ENCODE data around the gene GAPDH. TPM values are rescaled to one million over a fixed set of nuclear protein-coding genes. Genes with fewer than 3 reads are reported as not detected.
"Not testable (repeated sequence)": the region's sequence is repeated elsewhere in the genome, so short reads cannot be mapped to it uniquely, and the experiment has no call there.

The GAPDH gene
- total and polyA plus RNA-seq, 2 donors (not counting 1 experiment from before 2014, with no cell fraction given), result 499 to 951 TPM

DNA sequence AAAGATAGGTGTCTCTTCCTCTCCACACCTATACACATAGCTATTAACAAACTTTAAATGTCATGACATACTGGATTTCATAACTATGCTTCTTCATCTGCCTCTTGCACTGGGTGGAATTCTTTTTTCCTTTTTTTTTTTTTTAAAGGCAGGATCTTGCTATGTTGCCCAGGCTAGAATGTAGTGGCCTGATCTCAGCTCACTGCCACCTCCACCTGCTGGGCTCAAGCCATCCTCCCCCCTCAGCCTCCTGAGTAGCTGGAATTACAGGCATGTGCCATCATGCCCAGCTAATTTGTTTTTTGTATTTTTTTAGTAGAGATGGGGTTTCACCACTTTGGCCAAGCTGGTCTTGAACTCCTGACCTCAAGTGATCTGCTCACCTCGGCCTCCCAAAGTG, 46.1 kb upstream of the GAPDH start:
- peaks cover 7% of the 10 kb centered on the region for H3K79me2 ChIP-seq (ENCODE audit: control insufficient read depth, insufficient read depth, low read length)
- ChIA-PET CTCF (interaction anchor here (0.8 kb wide), 1 partner anchor 18 kb away, joined by 3 read pairs; the partner anchor contains the start of gene VAMP1), POLR2A (interaction anchor here (0.6 to 0.7 kb wide), 2 partner anchors 18 to 30 kb away, joined by 3 to 4 read pairs; partner anchors contain the start of gene VAMP1)
- H2AFZ ChIP-seq (ENCODE audit: insufficient read depth, low read depth, low read length, poor library complexity, severe bottlenecking), result no peak overlapping the region
- DNase-seq (no peak), ATAC-seq (ENCODE audit: low read depth) (no peak)
- H3K27me3 Mint-ChIP-seq, result no peaks in the 10 kb centered on the region
- no peak overlapping the region for H3K9ac ChIP-seq (ENCODE audit: low read length)
- intact Hi-C loops (cut with micrococcal nuclease), result no loop called here
- no peak overlapping the region for H3K27ac Mint-ChIP-seq
- H3K4me3 ChIP-seq (ENCODE audit: control extremely low read depth in 1 of 5, extremely low read depth in 1 of 5, insufficient read depth in 1 of 5, low read depth in 2 of 5, low read length in 4 of 5), result no peak overlapping the region
- H3K9me3 Mint-ChIP-seq (ENCODE audit: insufficient read depth), result no peaks in the 10 kb centered on the region
- no peaks in the 10 kb centered on the region for H3K27me3 ChIP-seq (replicated peaks in 1 of 4; ENCODE audit: control extremely low read depth in 1 of 4, control insufficient read depth in 3 of 4, insufficient read depth in 4 of 4, low read length in 3 of 4)
- H3K9me3 ChIP-seq (ENCODE audit: control extremely low read depth in 1 of 3, control insufficient read depth in 2 of 3, insufficient read depth in 1 of 3, low read length in 2 of 3), result no peaks in the 10 kb centered on the region
- H3K4me1 ChIP-seq (ENCODE audit: control insufficient read depth in 2 of 2, insufficient read depth in 2 of 2, low read length in 2 of 2), result peaks cover 7 to 10% of the 10 kb centered on the region in 2 donors
- H3K27ac ChIP-seq (ENCODE audit: low read length in 2 of 2), result no peak overlapping the region
- H3K4me1 Mint-ChIP-seq, result peaks cover 11% of the 10 kb centered on the region
- H4K20me1 ChIP-seq (ENCODE audit: control insufficient read depth, insufficient read depth, low read length, poor library complexity, severe bottlenecking), result no peaks in the 10 kb centered on the region
- no peak for TF ChIP-seq EZH2 (IDR thresholded peaks at IDR 0.05; ENCODE audit: borderline replicate concordance, insufficient read depth, low read depth, low read length, poor library complexity, severe bottlenecking)
- TF ChIP-seq, protein P1, sequence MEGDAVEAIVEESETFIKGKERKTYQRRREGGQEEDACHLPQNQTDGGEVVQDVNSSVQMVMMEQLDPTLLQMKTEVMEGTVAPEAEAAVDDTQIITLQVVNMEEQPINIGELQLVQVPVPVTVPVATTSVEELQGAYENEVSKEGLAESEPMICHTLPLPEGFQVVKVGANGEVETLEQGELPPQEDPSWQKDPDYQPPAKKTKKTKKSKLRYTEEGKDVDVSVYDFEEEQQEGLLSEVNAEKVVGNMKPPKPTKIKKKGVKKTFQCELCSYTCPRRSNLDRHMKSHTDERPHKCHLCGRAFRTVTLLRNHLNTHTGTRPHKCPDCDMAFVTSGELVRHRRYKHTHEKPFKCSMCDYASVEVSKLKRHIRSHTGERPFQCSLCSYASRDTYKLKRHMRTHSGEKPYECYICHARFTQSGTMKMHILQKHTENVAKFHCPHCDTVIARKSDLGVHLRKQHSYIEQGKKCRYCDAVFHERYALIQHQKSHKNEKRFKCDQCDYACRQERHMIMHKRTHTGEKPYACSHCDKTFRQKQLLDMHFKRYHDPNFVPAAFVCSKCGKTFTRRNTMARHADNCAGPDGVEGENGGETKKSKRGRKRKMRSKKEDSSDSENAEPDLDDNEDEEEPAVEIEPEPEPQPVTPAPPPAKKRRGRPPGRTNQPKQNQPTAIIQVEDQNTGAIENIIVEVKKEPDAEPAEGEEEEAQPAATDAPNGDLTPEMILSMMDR (IDR thresholded peaks at IDR 0.05), result no peak
- H3K4me3 Mint-ChIP-seq, result no peak overlapping the region
- no CpG with 5 or more reads among the region's 1 CpG for WGBS (ENCODE audit: insufficient coverage)
- peaks cover 2 to 10% of the 10 kb centered on the region in 2 experiments for H3K36me3 ChIP-seq (replicated peaks in 1 of 2; ENCODE audit: control extremely low read depth in 1 of 2, control insufficient read depth in 1 of 2, extremely low read depth in 1 of 2, insufficient read depth in 2 of 2, low read length in 1 of 2)
- no peak overlapping the region for H3K4me2 ChIP-seq (replicated peaks; ENCODE audit: low read depth, low read length, poor library complexity, severe bottlenecking)

DNA sequence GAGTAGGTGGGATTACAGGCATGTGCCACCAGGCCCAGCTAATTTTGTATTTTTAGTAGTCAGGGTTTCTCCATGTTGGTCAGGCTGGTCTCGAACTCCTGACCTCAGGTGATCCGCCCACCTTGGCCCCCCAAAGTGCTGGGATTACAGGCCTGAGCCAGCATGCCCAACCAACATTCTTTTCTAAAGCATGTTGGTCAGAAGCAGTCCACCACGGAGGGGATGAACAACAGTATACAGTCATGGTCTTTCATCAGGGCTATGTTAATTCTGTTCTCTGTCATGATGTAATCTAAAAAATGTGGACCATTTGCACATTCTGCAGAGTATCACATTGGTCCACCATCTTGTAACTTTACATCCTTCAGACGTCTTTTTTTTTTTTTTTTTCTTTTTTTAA, 44.9 kb upstream of the GAPDH start:
- ChIA-PET CTCF (no interaction called here), POLR2A (interaction anchor here (0.6 to 0.7 kb wide), 2 partner anchors 13 to 46 kb away, joined by 5 to 7 read pairs; no protein-coding TSS in a partner anchor)
- Mint-ChIP-seq H3K9me3 (ENCODE audit: insufficient read depth) (no peaks in the 10 kb centered on the region), H3K27ac (no peak overlapping the region), H3K4me3 (no peak overlapping the region), H3K4me1 (peaks cover 16% of the 10 kb centered on the region), H3K27me3 (no peaks in the 10 kb centered on the region)
- Histone ChIP-seq H4K20me1 (ENCODE audit: control insufficient read depth, insufficient read depth, low read length, poor library complexity, severe bottlenecking) (no peaks in the 10 kb centered on the region), H3K27me3 (replicated peaks in 1 of 4; ENCODE audit: control extremely low read depth in 1 of 4, control insufficient read depth in 3 of 4, insufficient read depth in 4 of 4, low read length in 3 of 4) (no peaks in the 10 kb centered on the region), H3K27ac (ENCODE audit: low read length in 2 of 2) (no peak overlapping the region), H3K79me2 (ENCODE audit: control insufficient read depth, insufficient read depth, low read length) (peaks cover 7% of the 10 kb centered on the region), H3K4me3 (ENCODE audit: control extremely low read depth in 1 of 5, extremely low read depth in 1 of 5, insufficient read depth in 1 of 5, low read depth in 2 of 5, low read length in 4 of 5) (no peak overlapping the region), H2AFZ (ENCODE audit: insufficient read depth, low read depth, low read length, poor library complexity, severe bottlenecking) (no peak overlapping the region), H3K9ac (ENCODE audit: low read length) (no peak overlapping the region), H3K9me3 (ENCODE audit: control extremely low read depth in 1 of 3, control insufficient read depth in 2 of 3, insufficient read depth in 1 of 3, low read length in 2 of 3) (no peaks in the 10 kb centered on the region), H3K4me2 (replicated peaks; ENCODE audit: low read depth, low read length, poor library complexity, severe bottlenecking) (no peak overlapping the region), H3K36me3 (replicated peaks in 1 of 2; ENCODE audit: control extremely low read depth in 1 of 2, control insufficient read depth in 1 of 2, extremely low read depth in 1 of 2, insufficient read depth in 2 of 2, low read length in 1 of 2) (peaks cover 2 to 10% of the 10 kb centered on the region in 2 experiments), H3K4me1 (ENCODE audit: control insufficient read depth in 2 of 2, insufficient read depth in 2 of 2, low read length in 2 of 2) (peaks cover 9 to 13% of the 10 kb centered on the region in 2 donors)
- 88% methylated on average over 3 of the region's 4 CpGs for WGBS (ENCODE audit: insufficient coverage)
- ATAC-seq (ENCODE audit: low read depth) (no peak), DNase-seq (no peak)
- TF ChIP-seq EZH2 (IDR thresholded peaks at IDR 0.05; ENCODE audit: borderline replicate concordance, insufficient read depth, low read depth, low read length, poor library complexity, severe bottlenecking), result no peak
- TF ChIP-seq, protein P1 (IDR thresholded peaks at IDR 0.05), result no peak
- intact Hi-C loops (cut with micrococcal nuclease), result no loop called here

DNA sequence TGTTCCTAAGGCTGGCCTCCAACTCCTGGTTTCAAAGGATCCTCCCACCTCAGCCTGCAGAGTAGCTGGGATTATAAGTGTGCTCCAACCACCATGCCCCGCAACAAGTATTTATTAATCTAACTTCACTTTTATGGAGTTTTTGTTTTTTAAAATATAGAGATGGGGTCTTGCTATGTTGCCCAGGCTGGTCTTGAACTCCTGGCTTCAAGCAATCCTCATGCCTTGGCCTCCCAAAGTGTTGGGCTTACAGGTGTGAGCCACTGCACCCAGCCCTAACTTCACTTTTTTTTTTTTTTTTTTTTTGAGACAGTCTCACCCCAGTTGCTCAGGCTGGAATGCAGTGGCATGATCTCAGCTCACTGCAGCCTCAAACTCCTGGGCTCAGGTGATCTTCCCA, 43.6 kb upstream of the GAPDH start:
- H3K27me3 ChIP-seq (replicated peaks in 1 of 4; ENCODE audit: control extremely low read depth in 1 of 4, control insufficient read depth in 3 of 4, insufficient read depth in 4 of 4, low read length in 3 of 4); H4K20me1 ChIP-seq (ENCODE audit: control insufficient read depth, insufficient read depth, low read length, poor library complexity, severe bottlenecking); H2AFZ ChIP-seq (ENCODE audit: insufficient read depth, low read depth, low read length, poor library complexity, severe bottlenecking); intact Hi-C loops (cut with micrococcal nuclease); H3K79me2 ChIP-seq (ENCODE audit: control insufficient read depth, insufficient read depth, low read length); H3K4me3 Mint-ChIP-seq; H3K27me3 Mint-ChIP-seq; H3K9me3 ChIP-seq (ENCODE audit: control extremely low read depth in 1 of 3, control insufficient read depth in 2 of 3, insufficient read depth in 1 of 3, low read length in 2 of 3); H3K9me3 Mint-ChIP-seq (ENCODE audit: insufficient read depth); DNase-seq; H3K27ac Mint-ChIP-seq; H3K27ac ChIP-seq (ENCODE audit: low read length in 2 of 2); H3K4me3 ChIP-seq (ENCODE audit: control extremely low read depth in 1 of 5, extremely low read depth in 1 of 5, insufficient read depth in 1 of 5, low read depth in 2 of 5, low read length in 4 of 5); H3K9ac ChIP-seq (ENCODE audit: low read length); ATAC-seq (ENCODE audit: low read depth); H3K4me2 ChIP-seq (replicated peaks; ENCODE audit: low read depth, low read length, poor library complexity, severe bottlenecking): not testable (repeated sequence)
- POLR2A ChIA-PET, result interaction anchor here (4.8 kb wide), 1 partner anchor 20 kb away, joined by 46 read pairs; the partner anchor contains the start of gene VAMP1
- CTCF ChIA-PET, result interaction anchor here (0.6 to 1.5 kb wide), 2 partner anchors 8 to 25 kb away, joined by 5 to 6 read pairs; no protein-coding TSS in a partner anchor
- WGBS (ENCODE audit: insufficient coverage), result no CpG with 5 or more reads among the region's 1 CpG
- Histone ChIP-seq H3K4me1 (ENCODE audit: control insufficient read depth in 2 of 2, insufficient read depth in 2 of 2, low read length in 2 of 2) (peaks cover 21 to 25% of the 10 kb centered on the region in 2 donors), H3K36me3 (replicated peaks in 1 of 2; ENCODE audit: control extremely low read depth in 1 of 2, control insufficient read depth in 1 of 2, extremely low read depth in 1 of 2, insufficient read depth in 2 of 2, low read length in 1 of 2) (peaks cover 2 to 13% of the 10 kb centered on the region in 2 experiments)
- H3K4me1 Mint-ChIP-seq, result peaks cover 28% of the 10 kb centered on the region

Measured in B cell (primary cell).